DMS 273 (cell line): ENCODE data around the gene LIN9.
A peak's percentile ranks its signal among the peaks of the same experiment; 100 is the strongest.

ENCODE experiments used
- DNase-seq: peaks from one replicate; lab custom pipeline; 2025; ENCODE audit not compliant: unreplicated experiment; lab: John Stamatoyannopoulos, UW

LIN9 gene

DNA sequence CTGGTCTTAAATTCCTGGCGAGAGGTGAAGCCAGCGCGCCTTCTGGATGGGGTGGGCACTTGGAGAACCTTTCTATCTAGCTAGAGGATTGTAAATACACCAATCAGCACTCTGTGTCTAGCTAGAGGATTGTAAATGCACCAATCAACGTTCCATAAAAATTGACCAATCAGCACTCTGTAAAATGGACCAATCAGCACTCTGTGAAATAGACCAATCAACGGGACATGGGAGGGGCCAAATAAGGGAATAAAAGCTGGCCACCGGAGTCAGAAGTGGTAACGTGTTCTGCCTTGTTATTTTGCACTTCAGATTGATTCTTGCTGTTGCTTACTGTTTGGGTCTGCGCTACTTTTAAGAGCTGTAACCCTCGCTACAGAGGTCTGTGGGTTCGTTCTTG, 12.0 kb upstream of the LIN9 start:
- no peak for DNase-seq

DNA sequence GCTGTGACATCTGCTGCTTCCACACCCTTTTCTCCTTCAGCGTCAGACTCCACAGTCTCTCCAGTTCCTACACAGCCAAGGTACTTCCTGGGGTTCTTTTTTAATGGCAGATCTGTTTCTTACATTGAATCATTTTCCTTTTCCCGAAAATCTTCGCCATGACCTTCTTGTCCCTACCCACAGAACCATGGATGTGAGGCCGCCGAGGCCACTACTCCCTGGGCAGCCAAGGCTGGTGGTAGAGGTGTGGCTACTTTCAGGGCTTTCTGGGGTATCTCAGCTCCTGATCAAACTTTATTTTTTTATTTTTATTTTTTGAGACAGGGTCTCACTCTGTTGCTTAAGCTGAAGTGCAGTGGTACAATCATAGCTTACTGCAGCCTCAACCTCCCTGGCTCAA, 9.5 kb upstream of the LIN9 start:
- no peak for DNase-seq

DNA sequence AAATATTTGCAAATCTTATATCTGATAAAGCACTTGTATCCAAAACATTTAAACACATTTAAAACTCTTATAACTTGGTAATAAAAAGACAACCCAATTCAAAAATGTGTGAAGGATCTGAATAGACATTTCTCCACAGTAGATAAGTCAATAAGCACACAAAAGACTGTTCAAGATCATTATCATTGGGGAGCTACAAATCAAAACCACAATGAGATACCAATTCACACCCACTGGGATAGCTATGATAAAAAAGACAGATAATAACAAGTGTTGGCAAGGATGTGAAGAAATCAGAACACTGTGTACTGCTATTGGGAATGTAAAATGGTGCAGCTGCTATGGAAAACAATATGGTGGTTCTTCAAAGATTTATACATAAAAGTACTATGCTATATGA, 5.1 kb upstream of the LIN9 start:
- no peak for DNase-seq

DNA sequence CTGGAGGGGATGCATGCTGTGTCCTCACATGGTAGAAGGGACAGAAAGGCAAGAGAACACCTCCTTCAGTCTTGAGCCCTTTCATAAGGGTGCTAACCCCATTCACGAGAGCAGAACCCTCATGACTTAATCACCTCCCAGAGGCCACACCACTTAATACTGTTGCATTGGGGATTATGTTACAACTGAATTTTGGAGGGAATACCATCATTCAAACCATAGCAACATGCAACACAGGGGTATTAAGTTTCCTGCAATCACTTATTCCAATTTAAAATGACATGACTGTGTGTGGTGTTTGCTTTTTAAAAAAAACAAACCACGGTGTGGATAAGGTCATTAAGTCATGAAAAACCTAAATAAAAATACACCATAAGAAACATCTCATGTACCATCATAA, 3.1 kb upstream of the LIN9 start:
- DNase-seq, result no peak

DNA sequence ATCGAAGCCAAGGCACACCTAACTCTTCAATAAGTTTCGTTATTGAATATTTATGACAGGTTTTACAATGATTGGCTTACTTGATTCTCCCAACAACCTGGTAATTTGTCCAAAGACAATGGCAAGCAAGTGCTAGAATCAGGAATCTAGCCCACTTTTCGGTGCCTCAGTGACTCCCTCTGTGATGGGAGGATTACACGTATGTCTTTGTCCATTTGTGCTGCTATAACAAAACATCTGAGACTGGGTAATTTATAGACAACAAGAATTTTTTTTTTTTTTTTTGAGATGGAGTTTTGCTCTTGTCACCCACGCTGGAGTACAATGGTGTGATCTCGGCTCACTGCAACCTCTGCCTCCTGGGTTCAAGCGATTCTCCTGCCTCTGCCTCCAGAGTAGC, 2.4 kb upstream of the LIN9 start:
- DNase-seq, result no peak

DNA sequence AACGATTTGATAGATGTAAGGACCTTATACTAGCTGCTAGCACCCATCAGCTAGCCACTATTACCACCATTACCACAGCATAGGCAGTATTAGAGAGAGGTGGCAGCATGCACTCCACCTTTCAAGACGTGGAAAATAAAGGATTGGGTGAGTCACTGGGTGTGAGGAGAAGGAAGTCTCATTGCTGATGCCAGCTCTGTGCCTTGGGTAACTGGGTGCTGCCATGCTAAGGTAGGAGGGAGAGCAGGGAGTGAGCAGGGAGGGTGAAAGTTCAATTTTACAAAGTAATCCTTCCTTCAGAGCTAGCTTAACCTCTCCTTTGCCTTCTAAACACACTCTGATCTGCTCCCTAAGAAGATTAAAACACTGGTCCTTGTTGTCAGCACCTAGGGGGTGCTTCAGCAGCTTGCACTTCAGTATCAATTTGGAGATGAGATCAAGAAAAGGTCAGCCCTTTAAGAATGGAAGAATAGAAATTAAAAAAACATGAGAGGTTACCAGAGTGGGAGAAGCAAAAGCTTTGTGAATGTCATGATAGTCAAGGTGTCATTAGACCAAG, 1.8 kb upstream of the LIN9 start:
- DNase-seq, result no peak

DNA sequence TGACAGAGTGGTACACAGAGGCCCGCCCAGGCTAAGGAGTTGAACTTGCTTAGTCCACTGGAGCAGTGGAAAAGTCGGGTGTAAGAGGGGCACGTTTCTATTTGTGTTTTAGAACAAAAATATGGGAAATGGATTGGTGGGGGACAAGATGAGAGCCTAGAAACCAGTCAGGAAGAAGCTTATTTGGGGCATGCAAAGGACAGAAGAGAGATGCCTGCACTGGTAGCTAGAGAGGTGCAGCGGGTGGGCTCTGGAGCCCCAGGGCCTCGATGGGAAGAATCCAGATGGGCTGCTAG, 1.2 kb upstream of the LIN9 start:
- DNase-seq, result no peak

DNA sequence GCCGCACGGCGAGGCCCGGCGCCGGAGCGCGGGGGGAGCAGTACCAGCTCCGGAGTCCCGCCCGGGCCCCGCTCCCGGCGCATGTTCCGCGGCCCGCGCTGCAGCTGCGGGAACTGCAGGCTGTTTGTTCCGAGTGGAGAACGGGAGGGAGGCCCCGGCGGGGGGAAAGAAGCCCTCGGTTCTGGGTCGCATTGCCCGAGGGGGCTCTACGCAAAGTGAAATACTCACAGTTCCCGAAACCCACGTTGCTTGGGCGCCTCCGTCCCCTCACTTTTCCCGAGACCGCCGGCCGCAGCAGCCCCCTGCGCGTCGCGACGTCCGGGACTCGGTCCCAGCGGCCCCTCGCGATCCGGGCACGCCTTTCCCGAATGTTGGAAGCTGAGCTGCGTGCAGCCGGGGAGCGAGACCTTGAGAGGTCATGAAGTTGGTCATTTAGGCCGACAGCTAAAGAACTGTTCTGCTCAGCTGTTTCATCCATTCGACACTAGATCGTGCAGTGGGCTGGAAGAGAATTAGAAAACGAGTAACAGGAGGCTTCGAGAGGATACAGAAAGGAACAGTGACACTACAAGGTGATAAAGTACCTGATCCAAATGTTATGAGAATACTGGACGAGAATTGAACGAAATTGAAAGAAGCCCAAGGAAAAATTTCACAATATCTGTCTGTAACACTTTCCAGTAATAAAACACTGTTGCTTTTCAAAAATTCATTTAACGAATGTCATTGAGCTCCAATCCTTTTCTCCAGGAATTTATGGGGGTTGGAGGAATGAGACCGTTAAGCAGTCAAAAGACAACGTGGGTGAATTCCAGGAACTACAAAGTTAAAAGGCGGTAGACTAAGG, 657 bp upstream of the LIN9 start:
- peak; percentile 66 for DNase-seq

DNA sequence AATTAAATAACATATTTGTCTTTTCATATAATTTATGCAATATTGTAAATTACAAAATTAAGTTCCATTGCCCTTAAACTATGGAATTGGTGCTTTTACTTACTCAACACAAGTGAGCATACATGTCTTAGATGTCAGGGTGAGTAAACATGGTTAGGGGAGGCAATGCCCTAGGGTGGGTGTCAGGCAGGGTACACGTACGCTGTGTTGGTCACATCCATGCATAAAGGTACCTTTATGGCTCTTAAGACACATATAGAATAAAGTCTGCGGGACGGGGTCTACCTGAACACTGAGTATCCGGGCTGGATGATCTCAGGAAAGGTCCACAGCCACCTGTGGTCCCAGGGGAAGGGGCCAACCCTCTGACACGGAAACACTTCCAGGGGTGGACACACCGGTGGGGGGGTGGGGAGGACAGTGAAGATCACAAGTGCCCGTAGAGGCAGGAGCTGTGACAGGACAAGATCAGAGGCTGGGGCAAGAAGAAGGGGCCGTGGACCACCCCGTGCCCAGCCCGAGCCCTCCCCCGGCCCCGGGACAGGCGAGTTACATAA, 720 bp downstream of the LIN9 start:
- DNase-seq, result no peak

DNA sequence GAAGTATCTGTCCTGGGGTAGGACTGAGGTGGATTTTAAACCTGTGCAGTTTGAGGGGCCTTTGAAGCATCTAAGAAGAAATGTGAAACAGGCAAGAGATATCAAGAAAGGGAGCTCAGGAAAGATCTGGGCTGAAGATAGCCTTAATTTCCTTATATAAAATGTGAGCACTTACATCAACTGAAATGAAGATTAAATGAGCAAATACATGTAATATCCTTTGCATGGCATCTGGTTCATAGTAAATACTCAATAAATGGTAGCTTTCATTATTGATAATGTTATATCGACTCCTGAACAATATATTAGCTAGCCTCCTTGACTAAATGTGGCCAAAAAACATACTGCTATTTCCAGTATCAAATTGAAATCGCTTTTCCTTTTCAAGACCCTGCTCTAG, 2.5 kb downstream of the LIN9 start:
- DNase-seq, result no peak

DNA sequence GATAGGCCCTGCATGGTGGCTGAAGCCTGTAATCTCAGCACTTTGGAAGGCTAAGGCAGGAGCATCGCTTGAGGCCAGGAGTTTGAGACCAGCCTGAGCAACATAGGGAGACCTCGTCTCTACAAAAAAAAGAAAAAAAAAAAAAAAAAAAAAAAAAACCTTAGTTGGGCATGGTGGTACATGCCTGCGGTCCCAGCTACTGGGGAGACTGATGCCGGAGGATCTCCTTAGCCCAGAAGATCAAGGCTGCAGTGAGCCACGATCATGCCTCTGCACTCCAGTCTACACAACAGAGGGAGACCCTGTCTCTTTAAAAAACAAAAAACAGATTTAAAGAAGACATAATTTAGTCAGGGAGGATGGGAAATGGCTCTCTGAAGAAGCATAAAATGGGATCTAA, 3.8 kb downstream of the LIN9 start:
- DNase-seq, result no peak

DNA sequence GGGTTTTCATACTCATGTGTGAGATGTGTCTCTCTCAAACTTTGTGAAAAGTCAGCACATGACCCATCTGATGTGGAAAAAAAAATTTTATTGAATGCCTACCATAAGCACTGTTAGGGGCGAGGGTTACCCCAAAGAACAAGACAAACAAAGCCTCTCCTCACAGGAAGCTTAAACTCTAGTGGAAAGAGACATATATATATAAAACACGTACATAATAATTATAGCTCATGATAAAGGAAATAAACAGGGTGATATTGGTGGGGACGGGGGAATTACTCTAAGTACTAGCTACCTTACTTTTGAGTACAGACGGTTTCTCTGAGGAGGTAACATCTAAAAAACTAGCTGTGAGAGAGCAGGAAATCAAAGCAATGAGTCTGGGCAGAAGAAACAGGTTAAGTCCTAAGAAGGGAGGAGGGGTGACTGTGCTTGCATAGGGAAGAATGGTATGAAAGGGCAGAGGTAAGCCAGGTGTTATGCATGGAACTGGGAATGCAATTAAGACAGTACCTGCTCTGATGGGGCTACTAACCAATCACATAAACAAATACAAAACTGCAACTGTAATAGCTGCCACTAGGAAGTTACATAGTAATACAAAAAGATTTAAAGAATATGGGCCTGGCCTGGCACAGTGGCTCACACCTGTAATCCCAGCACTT, 4.5 kb downstream of the LIN9 start:
- DNase-seq, result no peak

DNA sequence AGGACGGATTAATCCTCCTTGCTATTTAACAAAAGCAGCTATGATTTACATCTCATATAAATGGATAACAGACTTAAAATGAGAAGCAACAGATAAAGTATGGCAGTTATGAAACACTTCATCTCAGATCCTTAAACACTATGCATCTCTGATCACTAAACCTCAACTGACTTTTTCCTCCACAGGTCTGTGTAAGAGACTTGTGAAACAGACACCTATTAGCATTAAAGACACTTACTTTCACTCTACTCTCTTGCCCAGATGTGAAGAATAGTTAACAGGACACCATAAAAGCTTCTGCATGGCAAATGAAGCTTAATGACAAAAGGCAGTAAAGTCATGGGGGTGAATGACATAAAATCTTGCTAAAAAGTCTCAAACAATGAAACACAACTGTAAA, 6.2 kb downstream of the LIN9 start:
- no peak for DNase-seq

DNA sequence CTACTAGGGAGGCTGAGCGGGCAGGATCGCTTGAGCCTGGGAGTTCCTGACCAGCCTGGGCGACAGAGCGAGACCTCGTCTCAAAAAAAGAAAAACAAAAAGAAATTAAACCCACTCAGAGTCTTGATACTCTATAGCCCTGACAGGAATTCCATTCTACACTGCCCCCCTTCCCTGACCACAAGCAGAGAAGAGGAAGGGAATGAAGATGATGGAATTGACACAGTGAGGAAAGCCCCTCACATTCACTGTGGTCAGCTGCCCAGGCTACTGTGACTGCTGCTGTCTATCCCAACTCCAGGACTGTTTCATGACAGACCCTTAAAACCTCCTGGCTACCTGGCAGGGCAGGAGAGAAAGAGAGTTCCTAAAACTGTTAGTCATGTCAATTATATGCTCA, 12.1 kb downstream of the LIN9 start:
- no peak for DNase-seq

DNA sequence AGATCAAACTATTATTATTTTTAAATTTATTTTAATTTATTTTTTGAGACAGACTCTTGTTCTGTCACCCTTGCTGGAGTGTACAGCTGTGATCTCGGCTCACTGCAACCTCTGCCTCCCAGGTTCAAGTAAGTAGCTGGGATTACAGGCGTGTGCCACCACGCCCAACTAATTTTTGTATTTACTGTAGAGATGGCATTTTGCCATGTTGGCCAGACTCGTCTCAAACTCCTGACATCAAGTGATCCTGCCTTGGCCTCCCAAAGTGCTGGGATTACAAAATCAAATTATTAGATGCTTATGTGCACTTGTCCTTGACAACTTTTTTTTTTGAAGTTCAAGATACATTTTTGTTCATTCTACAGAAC, 15.4 kb downstream of the LIN9 start:
- DNase-seq, result peak; percentile 23

DNA sequence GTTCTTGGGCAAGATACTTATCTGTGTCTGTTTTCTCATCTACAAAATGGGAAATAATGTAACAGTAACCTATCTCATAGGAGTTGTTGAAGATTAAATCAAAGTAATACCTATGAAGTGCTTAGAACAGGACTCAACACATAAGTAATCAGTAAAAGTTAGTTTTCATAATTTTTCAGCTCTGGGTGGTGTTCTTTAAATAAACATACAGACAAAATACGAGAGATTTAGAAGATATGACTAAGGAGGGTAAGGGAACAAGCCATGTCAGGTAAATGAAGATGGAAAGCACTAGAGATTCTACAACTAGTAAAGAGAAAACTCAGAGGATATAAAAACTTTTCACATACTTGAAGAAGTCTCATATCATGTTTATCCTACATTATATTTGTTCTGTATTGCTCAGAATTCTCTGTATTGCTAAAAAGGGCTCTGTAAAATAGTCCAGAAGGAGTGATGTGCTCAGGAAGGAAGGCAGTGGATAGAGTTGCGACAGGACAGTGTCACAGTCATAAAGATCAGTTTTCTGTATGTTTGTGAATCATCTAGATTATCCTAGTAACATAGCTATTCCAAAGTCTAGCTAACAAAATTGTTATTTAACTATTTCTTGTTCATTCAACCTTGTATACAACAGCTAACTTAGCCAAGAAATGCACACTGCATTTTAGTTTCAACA, 16.0 kb downstream of the LIN9 start:
- DNase-seq, result no peak

DNA sequence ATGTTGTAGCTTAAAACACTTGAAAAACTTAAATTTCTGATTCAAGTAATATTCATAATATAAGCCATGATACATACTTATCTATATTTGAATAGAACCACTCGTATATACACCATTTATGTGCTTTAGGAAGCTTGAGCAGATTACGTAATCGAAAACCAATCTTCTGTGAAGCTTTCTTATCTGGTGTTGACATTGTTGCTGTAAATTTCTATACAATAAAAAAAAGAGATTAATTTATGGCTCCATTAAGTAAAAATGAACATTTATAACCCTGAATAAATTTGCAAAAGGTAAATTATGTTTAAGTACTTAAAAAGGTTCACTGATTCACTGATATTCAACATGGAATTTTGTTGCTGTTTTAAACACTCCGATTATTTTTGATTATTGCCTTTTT, 21.4 kb downstream of the LIN9 start:
- no peak for DNase-seq

DNA sequence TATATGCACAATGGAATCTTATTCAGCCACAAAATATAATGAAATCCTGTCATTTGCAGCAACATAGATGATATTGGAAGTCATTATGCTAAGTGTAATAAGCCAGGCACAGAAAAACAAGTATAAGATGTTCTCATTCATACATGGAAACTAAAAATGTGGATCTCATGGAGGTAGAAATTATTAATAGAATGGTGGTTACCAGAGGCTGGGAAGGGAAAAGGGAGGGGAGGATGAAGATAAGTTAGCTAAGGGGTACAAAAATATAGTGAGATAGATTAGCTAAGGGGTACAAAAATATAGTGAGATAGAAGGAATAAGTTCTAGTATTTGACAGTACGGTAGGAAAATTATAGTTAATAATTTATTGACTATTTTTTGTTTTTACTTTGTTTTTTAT, 27.9 kb downstream of the LIN9 start:
- no peak for DNase-seq

DNA sequence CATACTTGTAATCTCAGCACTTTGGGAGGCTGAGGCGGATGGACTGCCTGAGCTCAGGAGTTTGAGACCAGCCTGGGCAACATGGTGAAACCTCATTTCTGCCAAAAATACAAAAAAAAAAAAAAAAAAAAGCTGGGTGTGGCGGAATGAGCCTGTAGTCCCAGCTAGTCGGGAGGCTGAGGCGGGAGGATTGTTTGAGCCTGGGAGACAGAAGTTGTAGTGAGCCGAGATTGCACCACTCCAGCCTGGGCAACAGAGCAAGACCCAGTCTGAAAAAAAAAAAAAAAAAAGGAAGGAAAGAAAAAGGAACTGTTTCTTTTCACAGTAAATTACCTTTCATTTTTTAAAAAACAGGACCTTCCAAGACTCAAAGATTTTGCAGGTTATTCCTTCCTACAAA, 29.5 kb downstream of the LIN9 start:
- DNase-seq, result no peak

DNA sequence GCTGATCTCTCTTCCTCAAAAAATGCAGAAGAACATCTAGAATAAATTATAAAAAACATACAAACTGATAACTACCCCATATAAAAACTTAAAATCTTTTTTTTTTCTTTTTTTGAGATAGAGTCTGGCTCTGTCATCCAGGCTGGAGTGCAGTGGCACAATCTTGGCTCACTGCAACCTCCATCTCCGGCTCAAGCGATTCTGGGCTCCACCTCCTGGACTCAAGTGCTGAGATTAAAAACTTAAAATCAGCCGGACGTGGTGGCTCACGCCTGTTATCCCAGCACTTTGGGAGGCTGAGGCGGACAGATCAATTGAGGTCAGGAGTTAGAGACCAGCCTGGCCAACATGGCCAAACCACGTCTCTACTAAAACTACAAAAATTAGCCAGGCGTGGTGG, 31.1 kb downstream of the LIN9 start:
- no peak for DNase-seq

DNA sequence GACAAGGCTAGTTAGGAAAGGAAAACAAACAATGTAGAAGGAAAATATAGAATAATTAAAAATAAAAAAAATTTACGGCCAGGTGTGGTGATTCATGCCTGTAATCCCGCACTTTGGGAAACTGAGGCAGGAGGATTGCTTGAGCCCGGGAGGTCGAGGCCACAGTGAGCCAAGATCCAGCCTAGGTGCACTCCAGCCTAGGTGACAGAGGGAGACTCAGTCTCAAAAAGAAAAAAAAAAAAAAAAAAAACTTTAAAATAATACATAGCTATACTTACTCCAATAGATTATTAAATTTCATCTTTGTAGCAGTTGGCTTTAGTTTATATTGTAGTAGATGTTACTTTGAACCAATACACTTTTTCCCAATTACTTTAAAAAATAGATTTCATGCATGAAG, 32.0 kb downstream of the LIN9 start:
- DNase-seq, result no peak
